GM19099 (cell line): ENCODE measurements around the gene OSCP1.

Experiments
- POLR2A ChIP-seq: IDR thresholded peaks from 3 replicates; pipeline ENCODE4 v1.6.1; 2011; ENCODE audit warnings: low read depth; ENCODE audit not compliant: insufficient read length; ENCODE audit errors: extremely low read depth

Gene OSCP1

DNA sequence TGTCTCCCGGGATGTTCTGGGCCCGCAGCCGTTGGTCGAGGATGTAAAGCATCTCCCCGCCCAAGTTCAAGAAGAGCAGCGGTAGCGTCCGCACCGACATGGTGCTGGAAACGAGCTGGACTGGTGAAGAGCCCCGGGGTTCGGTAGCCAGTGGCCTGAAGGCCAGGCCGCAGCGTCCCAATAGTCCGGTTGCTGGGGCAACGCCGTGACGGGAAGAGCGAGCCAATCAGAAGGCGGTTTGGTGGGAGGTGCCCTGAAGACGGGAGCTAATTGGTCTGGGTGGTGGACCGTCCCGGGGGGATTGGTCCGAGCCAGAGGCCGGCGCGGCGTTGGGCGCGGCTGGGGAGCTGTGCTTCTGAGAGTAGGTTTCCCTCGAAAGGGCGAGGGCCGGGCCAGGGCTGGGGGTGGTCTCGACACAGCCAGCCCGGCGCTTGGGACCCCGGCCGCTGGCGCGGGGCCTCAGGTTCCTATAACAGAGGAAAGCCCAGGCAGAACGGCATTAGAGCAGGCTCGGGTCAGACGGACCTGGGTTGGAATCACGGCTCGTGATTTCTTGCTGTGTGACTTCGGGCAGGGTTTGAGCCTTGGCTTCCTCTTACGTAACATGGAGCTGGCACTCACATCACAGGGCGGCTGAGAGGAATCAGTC, at the start of gene OSCP1:
Gene OSCP1 (minus strand): TSS at position 182 of the 649 bp plus-strand sequence. CDS start 82 bp downstream, at position 100.
- TF ChIP-seq POLR2A: peak; percentile 88

DNA sequence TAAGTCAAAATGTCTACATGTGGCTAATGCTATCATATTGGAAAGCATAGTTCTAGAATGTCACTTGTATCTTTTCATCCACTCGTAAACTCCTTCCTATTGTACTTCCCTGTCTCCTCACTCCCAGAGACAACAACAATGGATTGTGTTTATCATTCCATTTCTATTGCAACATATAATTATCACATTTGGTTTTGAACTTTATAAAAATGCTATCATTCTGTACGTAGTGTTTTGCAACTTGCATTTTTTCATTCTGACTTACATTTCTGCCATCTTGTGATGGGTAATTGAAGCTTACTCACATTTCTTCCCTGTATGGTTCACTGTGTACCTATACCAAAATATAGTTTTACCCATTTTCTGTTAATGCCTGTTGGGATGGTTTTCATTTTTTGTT, 47.0 kb upstream of the OSCP1 start:
- TF ChIP-seq POLR2A: no peak

DNA sequence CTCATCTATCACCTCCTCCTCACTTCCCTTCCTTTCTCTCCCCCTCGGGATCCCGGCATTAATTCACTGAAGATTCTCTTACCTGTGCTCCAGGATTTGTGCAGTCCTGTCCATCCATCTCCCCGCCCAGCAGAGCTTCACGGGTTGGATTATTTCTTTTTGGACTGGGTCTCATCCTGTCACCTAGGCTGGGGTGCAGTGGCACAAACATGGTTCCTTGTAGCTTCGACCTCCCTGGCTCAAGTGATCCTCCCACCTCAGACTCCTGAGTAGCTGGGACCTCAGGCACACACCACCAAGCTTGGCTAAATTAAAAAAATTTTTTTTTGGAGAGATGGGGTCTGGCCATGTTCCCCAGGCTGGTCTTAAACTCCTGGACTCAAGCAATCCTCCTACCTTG, 44.7 kb upstream of the OSCP1 start:
- no peak for TF ChIP-seq POLR2A

GRCh38 chr1:36493524-36493923, 43.3 kb upstream of the OSCP1 start:
- TF ChIP-seq POLR2A: no peak

DNA sequence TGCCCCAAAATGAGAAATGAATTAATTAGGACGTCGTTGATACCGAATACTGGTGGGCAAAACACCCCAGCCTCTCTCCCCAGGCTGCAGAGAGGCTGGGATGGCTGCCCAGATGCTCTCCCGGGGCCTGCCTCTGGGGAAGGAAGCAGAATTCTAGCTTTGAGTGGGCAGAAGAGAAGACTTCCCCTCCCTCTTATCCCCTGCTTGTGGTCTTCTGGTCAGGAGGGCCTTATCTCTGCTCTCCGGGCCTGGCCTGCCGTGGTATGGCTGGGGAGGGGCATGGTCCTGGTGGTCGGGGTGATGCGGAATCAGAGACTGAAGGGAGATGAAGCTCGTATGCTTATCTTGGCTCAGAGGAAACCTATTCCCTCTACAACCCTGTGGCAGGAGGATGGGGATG, 42.2 kb upstream of the OSCP1 start:
- no peak for TF ChIP-seq POLR2A

GRCh38 chr1:36487906-36488305, 37.7 kb upstream of the OSCP1 start:
- TF ChIP-seq POLR2A: no peak

- TF ChIP-seq POLR2A: no peak
These were observed 36.4 kb upstream of the OSCP1 start for GRCh38 chr1:36486439-36487335.

- no peak for TF ChIP-seq POLR2A
These were observed 35.8 kb upstream of the OSCP1 start for GRCh38 chr1:36486093-36486438.

- TF ChIP-seq POLR2A: no peak
These were observed 33.8 kb upstream of the OSCP1 start for GRCh38 chr1:36484099-36484498.

- TF ChIP-seq POLR2A: no peak
These were observed 32.6 kb upstream of the OSCP1 start, which contains the start of gene CSF3R for GRCh38 chr1:36482724-36483388. Gene CSF3R (minus strand): TSS chr1:36482913. CDS start chr1:36479496, 3,417 bp downstream.

GRCh38 chr1:36481771-36482723, 31.8 kb upstream of the OSCP1 start:
- TF ChIP-seq POLR2A: no peak

GRCh38 chr1:36481091-36481490, 30.8 kb upstream of the OSCP1 start:
- TF ChIP-seq POLR2A: no peak

DNA sequence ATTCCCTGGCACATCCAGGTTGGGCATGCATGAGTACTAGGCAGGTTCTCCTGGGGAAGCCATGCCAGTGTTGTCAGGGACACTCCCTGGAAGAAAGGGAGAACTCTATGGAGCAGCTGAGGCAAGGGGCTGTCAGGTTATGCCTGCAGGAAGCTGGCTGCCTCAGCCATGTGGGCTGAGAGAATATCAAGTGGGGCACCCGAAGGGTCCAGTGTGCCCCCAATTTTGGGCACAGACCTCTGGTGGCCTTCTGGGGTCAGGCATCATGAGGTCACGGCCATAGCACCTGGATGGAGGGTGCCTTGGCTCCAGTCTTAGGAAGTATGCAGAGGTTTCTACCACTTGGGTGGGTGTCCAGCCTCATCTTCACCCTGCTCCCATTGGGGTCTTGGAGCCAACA, 29.9 kb upstream of the OSCP1 start:
- TF ChIP-seq POLR2A: no peak

- TF ChIP-seq POLR2A: no peak
These were observed 29.3 kb upstream of the OSCP1 start for GRCh38 chr1:36479505-36480051.
